Osteoblast (primary cell): ENCODE measurements around the gene TULP4. TPM values are rescaled to one million over a fixed set of nuclear protein-coding genes. Genes with fewer than 3 reads are reported as not detected.
"Not testable (repeated sequence)": the region's sequence is repeated elsewhere in the genome, so short reads cannot be mapped to it uniquely, and the experiment has no call there.

Experiments
- DNase-seq: peaks from one replicate; pipeline ENCODE4 v3.0.0; 2011; ENCODE audit warnings: low spot score, mixed read lengths; ENCODE audit not compliant: insufficient read length; ENCODE audit errors: missing footprints
- H2AFZ ChIP-seq: 2 replicates; pipeline ENCODE4 v1.6.0; 2011; ENCODE audit warnings: mild to moderate bottlenecking, low read length
- H3K27ac ChIP-seq: 2 replicates; pipeline ENCODE4 v1.5.1; 2011; ENCODE audit warnings: mild to moderate bottlenecking, low read depth, low read length, moderate library complexity
- H3K27me3 ChIP-seq: 2 replicates; pipeline ENCODE4 v1.6.0; 2012; ENCODE audit warnings: mild to moderate bottlenecking, control low read depth, inconsistent platforms, low read length, moderate library complexity; ENCODE audit not compliant: insufficient read depth
- H3K36me3 ChIP-seq: 2 replicates; pipeline ENCODE4 v1.5.1; 2011; ENCODE audit warnings: mild to moderate bottlenecking, low read length, control low read depth, moderate library complexity; ENCODE audit not compliant: insufficient read depth
- H3K4me1 ChIP-seq: 2 replicates; pipeline ENCODE4 v1.5.1; 2011; ENCODE audit warnings: mild to moderate bottlenecking, low read length, control low read depth, moderate library complexity; ENCODE audit not compliant: insufficient read depth
- H3K4me2 ChIP-seq: 2 replicates; pipeline ENCODE4 v1.6.0; 2011; ENCODE audit warnings: mild to moderate bottlenecking, low read length; ENCODE audit not compliant: insufficient read depth
- H3K4me3 ChIP-seq: fragments of 200-600 bp; sonication (generic); 3 replicates; pipeline ENCODE4 v1.5.1; 2012; ENCODE audit warnings: mild to moderate bottlenecking, low read length, inconsistent platforms; ENCODE audit not compliant: insufficient read depth
- H3K79me2 ChIP-seq: 2 replicates; pipeline ENCODE4 v1.6.0; 2012; ENCODE audit warnings: mild to moderate bottlenecking, low read length, control low read depth, inconsistent platforms; ENCODE audit not compliant: insufficient read depth
- H3K9me3 ChIP-seq: 2 replicates; pipeline ENCODE4 v1.5.1; 2011; ENCODE audit warnings: low read depth, low read length, control low read depth
- H4K20me1 ChIP-seq: 2 replicates; pipeline ENCODE4 v1.6.0; 2012; ENCODE audit warnings: mild to moderate bottlenecking, low read length, control low read depth; ENCODE audit not compliant: insufficient read depth
- CTCF ChIP-seq: IDR thresholded peaks from 2 replicates; pipeline ENCODE4 v1.5.1; 2011; ENCODE audit warnings: mild to moderate bottlenecking, low read depth, low read length, moderate library complexity; ENCODE audit errors: extremely low read depth
- total RNA-seq: library from RNA; depleted of rRNA; stranded (reverse); fragments of >200 nt; gene quantifications from 2 replicates; pipeline ENCODE4 v1.2.3, GENCODE V29; 2012

Gene TULP4
- total RNA-seq, 1 donor, result 172 TPM

- not testable (repeated sequence) for H3K36me3 ChIP-seq, H3K9me3 ChIP-seq, H3K27me3 ChIP-seq, H3K4me3 ChIP-seq, H4K20me1 ChIP-seq, DNase-seq, H3K4me1 ChIP-seq, H3K79me2 ChIP-seq, H2AFZ ChIP-seq, H3K27ac ChIP-seq, H3K4me2 ChIP-seq
These were observed 14.6 kb upstream of the TULP4 start for GRCh38 chr6:158297657-158298056.

DNA sequence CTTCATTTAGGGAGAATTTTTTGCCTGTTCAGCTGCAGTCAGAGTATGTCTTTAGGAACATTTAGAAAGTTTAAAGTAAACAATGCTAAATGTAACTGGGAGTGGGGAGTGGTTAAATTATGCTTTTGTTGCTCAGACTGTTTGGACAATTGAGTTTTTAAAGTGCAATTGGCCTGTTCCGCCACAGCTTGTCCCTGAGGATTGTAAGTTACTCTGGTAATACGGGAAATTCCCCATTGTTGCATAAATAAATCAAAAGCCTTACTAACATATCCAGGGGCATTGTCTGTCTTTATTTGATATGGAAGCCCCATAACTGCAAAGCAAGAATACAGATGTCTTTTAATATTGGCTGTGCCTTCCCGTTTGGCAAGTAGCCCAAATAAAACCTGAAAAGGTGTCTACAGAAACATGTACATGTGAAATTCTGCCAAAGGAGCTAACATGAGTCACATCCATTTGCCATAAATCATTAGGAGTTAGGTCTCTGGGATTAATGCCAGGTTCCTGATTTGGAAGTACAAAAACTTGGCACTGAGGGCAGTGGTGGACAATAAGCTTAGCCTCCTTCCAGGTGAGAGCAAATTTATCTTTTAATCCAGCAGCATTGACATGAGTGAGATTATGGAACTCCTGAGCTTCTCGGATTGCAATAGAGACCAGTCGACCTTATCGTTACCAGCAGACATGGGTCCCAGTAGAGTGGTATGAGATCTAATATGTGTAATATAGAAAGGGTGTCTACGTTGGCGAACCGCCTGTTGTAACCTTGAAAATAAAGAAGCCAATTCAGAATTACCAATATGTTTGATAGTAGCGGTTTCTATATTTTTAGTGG lies 11.7 kb upstream of the TULP4 start:
- H3K79me2 ChIP-seq, H3K27me3 ChIP-seq, H3K9me3 ChIP-seq, H3K4me2 ChIP-seq, DNase-seq, H3K4me3 ChIP-seq, H2AFZ ChIP-seq, H3K27ac ChIP-seq, H3K36me3 ChIP-seq, H4K20me1 ChIP-seq, H3K4me1 ChIP-seq: not testable (repeated sequence)

- H3K36me3 ChIP-seq, H3K9me3 ChIP-seq, H2AFZ ChIP-seq, H3K79me2 ChIP-seq, H3K4me1 ChIP-seq, H3K27ac ChIP-seq, DNase-seq, H3K4me2 ChIP-seq, H3K4me3 ChIP-seq, H3K27me3 ChIP-seq, H4K20me1 ChIP-seq: not testable (repeated sequence)
These were observed 10.7 kb upstream of the TULP4 start for GRCh38 chr6:158301561-158301960.

DNA sequence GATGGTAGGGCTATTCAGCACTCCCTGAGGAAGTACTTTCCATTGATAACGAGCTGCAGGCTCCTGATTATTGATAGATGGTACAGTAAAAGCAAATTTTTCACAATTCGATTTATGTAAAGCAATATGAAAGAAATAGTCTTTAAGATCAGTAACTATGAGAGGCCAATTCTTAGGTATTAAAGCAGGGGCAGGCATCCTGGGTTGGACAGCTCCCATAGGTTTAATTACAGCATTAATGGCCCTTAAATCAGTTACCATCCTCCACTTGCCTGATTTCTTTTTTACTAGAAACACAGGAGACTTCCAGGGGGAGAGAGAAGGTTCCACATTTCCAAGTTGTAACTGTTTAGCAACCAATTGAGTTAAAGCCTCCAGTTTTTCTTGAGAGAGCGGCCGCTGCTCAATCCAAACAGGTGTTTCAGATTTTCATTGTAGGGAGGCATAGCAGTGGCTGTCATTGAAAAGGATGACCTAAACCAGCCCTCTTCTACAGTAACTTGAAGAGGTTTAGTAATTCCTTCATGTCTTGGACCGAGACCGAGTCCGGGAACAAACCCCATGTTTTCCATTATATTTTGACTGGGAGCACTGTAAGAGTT lies 10.0 kb upstream of the TULP4 start:
- H3K4me1 ChIP-seq, DNase-seq, H3K4me2 ChIP-seq, H3K79me2 ChIP-seq, H3K4me3 ChIP-seq, H3K27me3 ChIP-seq, H4K20me1 ChIP-seq, H2AFZ ChIP-seq, H3K27ac ChIP-seq, H3K9me3 ChIP-seq, H3K36me3 ChIP-seq: not testable (repeated sequence)

DNA sequence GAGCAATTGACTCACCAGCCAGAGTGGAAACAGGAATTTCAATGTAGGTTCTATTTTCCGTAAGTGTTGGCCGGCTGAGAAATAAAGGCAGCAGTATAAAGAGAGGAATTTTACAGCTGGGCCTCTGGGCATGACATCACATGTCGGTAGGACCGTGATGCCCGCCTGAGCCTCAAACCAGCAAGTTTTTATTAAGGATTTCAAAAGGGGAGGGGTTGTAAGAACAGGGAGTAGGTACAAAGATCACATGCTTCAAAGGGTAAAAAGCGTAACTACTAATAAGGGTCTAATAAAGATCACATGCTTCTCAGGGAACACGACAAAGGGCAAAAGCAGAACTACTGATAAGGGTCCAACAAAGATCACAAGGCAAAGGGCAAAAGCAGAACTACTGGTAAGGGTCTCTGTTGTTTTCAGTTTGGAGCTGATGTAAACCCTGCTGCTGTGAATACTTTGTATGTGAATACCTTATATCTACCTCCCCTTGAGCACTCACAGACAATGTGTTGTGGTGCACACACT lies 9.0 kb upstream of the TULP4 start:
- no peak overlapping the region for H3K27ac ChIP-seq
- H3K9me3 ChIP-seq, result no peaks in the 10 kb centered on the region
- H3K79me2 ChIP-seq, result peaks cover 2% of the 10 kb centered on the region
- no peak overlapping the region for H3K4me2 ChIP-seq
- peaks cover 5% of the 10 kb centered on the region for H3K36me3 ChIP-seq
- H3K4me1 ChIP-seq, result no peaks in the 10 kb centered on the region
- no peak overlapping the region for H3K4me3 ChIP-seq
- TF ChIP-seq CTCF, result no peak
- peaks cover 4% of the 10 kb centered on the region for H4K20me1 ChIP-seq
- no peaks in the 10 kb centered on the region for H3K27me3 ChIP-seq
- no peak for DNase-seq
- H2AFZ ChIP-seq, result no peak overlapping the region
